CD4-positive, alpha-beta T cell treated with Interleukin-6 at 100 ng/mL for 8 hours (primary cell): ENCODE results near the gene ASAP3.

Source experiments
- DNase-seq: peaks from one replicate; pipeline ENCODE4 v3.0.0-alpha.2; 2020; ENCODE audit warnings: mixed read lengths, low spot score

Gene ASAP3

GRCh38 chr1:23477359-23478144, 6.4 kb downstream of the ASAP3 start:
- no peak for DNase-seq

- no peak for DNase-seq
These were observed 8.3 kb downstream of the ASAP3 start for GRCh38 chr1:23475641-23476040.

GRCh38 chr1:23475134-23475628, 8.8 kb downstream of the ASAP3 start:
- no peak for DNase-seq

- no peak for DNase-seq
These were observed 10.8 kb downstream of the ASAP3 start for GRCh38 chr1:23473037-23473800.

- no peak for DNase-seq
These were observed 11.5 kb downstream of the ASAP3 start for GRCh38 chr1:23472351-23473036.

- DNase-seq = no peak
These were observed 12.4 kb downstream of the ASAP3 start for GRCh38 chr1:23471473-23472075.

GRCh38 chr1:23470282-23471070, 13.5 kb downstream of the ASAP3 start:
- no peak for DNase-seq

- no peak for DNase-seq
These were observed 14.5 kb downstream of the ASAP3 start for GRCh38 chr1:23469372-23469982.

GRCh38 chr1:23466423-23466989, 17.5 kb downstream of the ASAP3 start:
- DNase-seq = no peak

- DNase-seq = no peak
These were observed 20.7 kb downstream of the ASAP3 start for GRCh38 chr1:23463286-23463685.

GRCh38 chr1:23462766-23463165, 21.2 kb downstream of the ASAP3 start:
- DNase-seq = no peak

GRCh38 chr1:23461050-23461449, 22.9 kb downstream of the ASAP3 start:
- no peak for DNase-seq

GRCh38 chr1:23460519-23460918, 23.5 kb downstream of the ASAP3 start:
- DNase-seq = no peak

GRCh38 chr1:23459338-23459757, 24.6 kb downstream of the ASAP3 start:
- no peak for DNase-seq

GRCh38 chr1:23456226-23456625, 27.8 kb downstream of the ASAP3 start:
- no peak for DNase-seq

GRCh38 chr1:23453455-23454000, 30.5 kb downstream of the ASAP3 start:
- DNase-seq = no peak

GRCh38 chr1:23452011-23452411, 32.0 kb downstream of the ASAP3 start:
- peak; percentile 37 for DNase-seq

GRCh38 chr1:23451441-23451840, 32.5 kb downstream of the ASAP3 start:
- DNase-seq = no peak

GRCh38 chr1:23450894-23451293, 33.1 kb downstream of the ASAP3 start:
- no peak for DNase-seq

- DNase-seq = no peak
These were observed 34.0 kb downstream of the ASAP3 start for GRCh38 chr1:23449958-23450357.
